Astrocyte (in vitro differentiated cells and primary cell): ENCODE measurements around the gene CUEDC1. TPM values are rescaled to one million over a fixed set of nuclear protein-coding genes. Genes with fewer than 3 reads are reported as not detected.

Source experiments
- DNase-seq: peaks from one replicate; pipeline ENCODE4 v3.0.0-alpha.2; 2010; ENCODE audit warnings: low read depth
- FAIRE-seq: peaks from 2 replicates; lab custom pipeline; 2011; peaks lifted over from hg19 to GRCh38; lab: Jason Lieb, UNC
- H2AFZ ChIP-seq: 2 replicates; pipeline ENCODE4 v1.6.0; 2012; ENCODE audit warnings: low read depth, low read length, inconsistent platforms
- H3K27ac ChIP-seq: 2 replicates; pipeline ENCODE4 v1.5.1; 2011; ENCODE audit warnings: low read depth, low read length, inconsistent platforms
- H3K27me3 ChIP-seq: 2 replicates; pipeline ENCODE4 v1.6.0; 2011; ENCODE audit warnings: low read length, inconsistent platforms; ENCODE audit not compliant: insufficient read depth
- H3K36me3 ChIP-seq: 2 replicates; pipeline ENCODE4 v1.5.1; 2011; ENCODE audit warnings: low read length, inconsistent platforms; ENCODE audit not compliant: insufficient read depth
- H3K4me1 ChIP-seq: 2 replicates; pipeline ENCODE4 v1.5.1; 2011; ENCODE audit warnings: low read length, inconsistent platforms; ENCODE audit not compliant: insufficient read depth
- H3K4me2 ChIP-seq: 2 replicates; pipeline ENCODE4 v1.6.0; 2012; ENCODE audit warnings: low read length, inconsistent platforms
- H3K4me3 ChIP-seq: 2 replicates; pipeline ENCODE4 v1.5.1; 2011; ENCODE audit warnings: low read depth, mild to moderate bottlenecking, low read length, inconsistent platforms; ENCODE audit not compliant: insufficient read depth
- H3K79me2 ChIP-seq: 2 replicates; pipeline ENCODE4 v1.6.0; 2012; ENCODE audit warnings: mild to moderate bottlenecking, low read length, inconsistent platforms; ENCODE audit not compliant: insufficient read depth
- H3K9ac ChIP-seq: 2 replicates; pipeline ENCODE4 v1.6.0; 2012; ENCODE audit warnings: mild to moderate bottlenecking, low read length, inconsistent platforms
- H3K9me3 ChIP-seq: 2 replicates; pipeline ENCODE4 v1.5.1; 2012; ENCODE audit warnings: low read depth, mild to moderate bottlenecking, low read length, inconsistent platforms; ENCODE audit not compliant: insufficient read depth
- H4K20me1 ChIP-seq: 2 replicates; pipeline ENCODE4 v1.6.0; 2012; ENCODE audit warnings: low read length, inconsistent platforms; ENCODE audit not compliant: insufficient read depth
- H3K27ac Mint-ChIP-seq: one replicate; pipeline ENCODE4 v1.8.0; 2021; ENCODE audit warnings: mild to moderate bottlenecking, mixed read lengths; ENCODE audit not compliant: unreplicated experiment
- H3K27me3 Mint-ChIP-seq: one replicate; pipeline ENCODE4 v1.8.0; 2021; ENCODE audit warnings: low read depth, mixed read lengths; ENCODE audit not compliant: unreplicated experiment
- H3K36me3 Mint-ChIP-seq: one replicate; pipeline ENCODE4 v1.8.0; 2021; ENCODE audit warnings: low read depth, mixed read lengths; ENCODE audit not compliant: unreplicated experiment
- H3K4me1 Mint-ChIP-seq: one replicate; pipeline ENCODE4 v1.8.0; 2021; ENCODE audit warnings: low read depth, mixed read lengths; ENCODE audit not compliant: unreplicated experiment
- H3K4me3 Mint-ChIP-seq: one replicate; pipeline ENCODE4 v1.8.0; 2021; ENCODE audit warnings: mild to moderate bottlenecking, moderate library complexity, mixed read lengths; ENCODE audit not compliant: unreplicated experiment
- H3K9me3 Mint-ChIP-seq: one replicate; pipeline ENCODE4 v1.8.0; 2021; ENCODE audit warnings: mild to moderate bottlenecking, mixed read lengths; ENCODE audit not compliant: unreplicated experiment
- CTCF ChIP-seq: IDR thresholded peaks from 2 replicates; pipeline ENCODE4 v1.5.1; 2011; ENCODE audit warnings: low read depth, mild to moderate bottlenecking, inconsistent platforms, low read length, moderate library complexity; ENCODE audit not compliant: insufficient read depth
- EZH2 ChIP-seq: IDR thresholded peaks from 2 replicates; pipeline ENCODE4 v1.6.1; 2012; ENCODE audit warnings: mild to moderate bottlenecking, low read length, inconsistent platforms; ENCODE audit not compliant: insufficient read depth
- total RNA-seq: library from RNA; stranded (reverse); gene quantifications from 2 replicates; pipeline ENCODE4 v1.2.1, GENCODE V29; 2021

Gene CUEDC1
- total RNA-seq, 1 donor from 2014 or later, result 43.7 TPM

- no peak overlapping the region for H3K4me2 ChIP-seq
- peaks cover 3% of the 10 kb centered on the region for H3K9me3 Mint-ChIP-seq
- H4K20me1 ChIP-seq, result peaks cover 6% of the 10 kb centered on the region
- H3K27me3 Mint-ChIP-seq, result no peaks in the 10 kb centered on the region
- no peaks in the 10 kb centered on the region for H3K27me3 ChIP-seq
- peaks cover 25% of the 10 kb centered on the region for H3K79me2 ChIP-seq
- no peak overlapping the region for H2AFZ ChIP-seq
- no peak for DNase-seq
- no peak for TF ChIP-seq CTCF
- TF ChIP-seq EZH2, result no peak
- no peak overlapping the region for H3K4me3 Mint-ChIP-seq
- peaks cover 19% of the 10 kb centered on the region for H3K36me3 Mint-ChIP-seq
- H3K4me3 ChIP-seq, result no peak overlapping the region
- H3K27ac ChIP-seq, result no peak overlapping the region
- no peak for FAIRE-seq
- H3K36me3 ChIP-seq, result no peaks in the 10 kb centered on the region
- H3K9me3 ChIP-seq, result no peaks in the 10 kb centered on the region
- H3K4me1 ChIP-seq, result peaks cover 27% of the 10 kb centered on the region
- no peak overlapping the region for H3K9ac ChIP-seq
- H3K27ac Mint-ChIP-seq, result no peak overlapping the region
- H3K4me1 Mint-ChIP-seq, result peaks cover 21% of the 10 kb centered on the region
These were observed 69.9 kb downstream of the CUEDC1 start for GRCh38 chr17:57885148-57885915.

- Histone ChIP-seq H3K27ac (no peak overlapping the region), H2AFZ (no peak overlapping the region), H4K20me1 (no peaks in the 10 kb centered on the region), H3K4me2 (peak overlapping the region; percentile 48), H3K4me1 (peaks cover 41% of the 10 kb centered on the region), H3K9me3 (no peaks in the 10 kb centered on the region), H3K9ac (peak overlapping the region; percentile 18), H3K79me2 (peaks cover 4% of the 10 kb centered on the region), H3K36me3 (no peaks in the 10 kb centered on the region), H3K4me3 (no peak overlapping the region), H3K27me3 (no peaks in the 10 kb centered on the region)
- Mint-ChIP-seq H3K27ac (peak overlapping the region; percentile 73), H3K36me3 (peaks cover 18% of the 10 kb centered on the region), H3K27me3 (no peaks in the 10 kb centered on the region), H3K9me3 (peaks cover 3% of the 10 kb centered on the region), H3K4me3 (no peak overlapping the region), H3K4me1 (peaks cover 48% of the 10 kb centered on the region)
- DNase-seq (no peak), FAIRE-seq (no peak)
- TF ChIP-seq CTCF (no peak), EZH2 (no peak)
These were observed 73.3 kb downstream of the CUEDC1 start for GRCh38 chr17:57881783-57882351.

- FAIRE-seq (no peak), DNase-seq (peak; percentile 93)
- TF ChIP-seq EZH2 (no peak), CTCF (no peak)
- Histone ChIP-seq H3K4me2 (peak overlapping the region; percentile 48), H3K9me3 (no peaks in the 10 kb centered on the region), H4K20me1 (no peaks in the 10 kb centered on the region), H3K79me2 (peaks cover 6% of the 10 kb centered on the region), H3K27ac (no peak overlapping the region), H3K27me3 (no peaks in the 10 kb centered on the region), H3K36me3 (no peaks in the 10 kb centered on the region), H2AFZ (no peak overlapping the region), H3K4me3 (no peak overlapping the region), H3K4me1 (peaks cover 48% of the 10 kb centered on the region), H3K9ac (peak overlapping the region; percentile 18)
- Mint-ChIP-seq H3K36me3 (peaks cover 18% of the 10 kb centered on the region), H3K4me3 (no peak overlapping the region), H3K27ac (peak overlapping the region; percentile 73), H3K9me3 (peaks cover 3% of the 10 kb centered on the region), H3K4me1 (peaks cover 56% of the 10 kb centered on the region), H3K27me3 (no peaks in the 10 kb centered on the region)
These were observed 74.1 kb downstream of the CUEDC1 start for GRCh38 chr17:57881143-57881542.
